Hematopoietic multipotent progenitor cell treated with erythropoietin and hydrocortisone succinate and interleukin-3 and kit ligand, for 6 days (in vitro differentiated cells): Measurements from ENCODE around the gene PRR20G.
"Not testable (repeated sequence)": the region's sequence is repeated elsewhere in the genome, so short reads cannot be mapped to it uniquely, and the experiment has no call there.

Experiments
- DNase-seq: peaks from one replicate; pipeline ENCODE4 v3.0.0-alpha.2; 2015

The PRR20G gene

GRCh38 chr3:127287840-127288239, at the start of gene PRR20G:
PRR20G (minus strand) TSS chr3:127288046; CDS start chr3:127287365, 681 bp downstream.
- no peak for DNase-seq

GRCh38 chr3:127337001-127337400, 49.2 kb upstream of the PRR20G start:
- DNase-seq: no peak

GRCh38 chr3:127336101-127336500, 48.3 kb upstream of the PRR20G start:
- DNase-seq: no peak

GRCh38 chr3:127330385-127330784, 42.5 kb upstream of the PRR20G start:
- DNase-seq: no peak

GRCh38 chr3:127329631-127330285, 41.9 kb upstream of the PRR20G start:
- no peak for DNase-seq

- DNase-seq: no peak
These were observed 40.6 kb upstream of the PRR20G start for GRCh38 chr3:127328421-127328820.

GRCh38 chr3:127326341-127326740, 38.5 kb upstream of the PRR20G start:
- DNase-seq: no peak

- DNase-seq: no peak
These were observed 37.7 kb upstream of the PRR20G start for GRCh38 chr3:127325629-127325961.

- no peak for DNase-seq
These were observed 37.2 kb upstream of the PRR20G start for GRCh38 chr3:127324913-127325628.

GRCh38 chr3:127324076-127324475, 36.2 kb upstream of the PRR20G start:
- no peak for DNase-seq

- no peak for DNase-seq
These were observed 35.7 kb upstream of the PRR20G start for GRCh38 chr3:127323581-127323980.

GRCh38 chr3:127321371-127321770, 33.5 kb upstream of the PRR20G start:
- DNase-seq: no peak

- peak; percentile 37 for DNase-seq
These were observed 32.8 kb upstream of the PRR20G start for GRCh38 chr3:127320529-127321121.

GRCh38 chr3:127316685-127317084, 28.8 kb upstream of the PRR20G start:
- DNase-seq: no peak

GRCh38 chr3:127312818-127313217, 25.0 kb upstream of the PRR20G start:
- no peak for DNase-seq

GRCh38 chr3:127308821-127309220, 21.0 kb upstream of the PRR20G start:
- not testable (repeated sequence) for DNase-seq

- DNase-seq: no peak
These were observed 20.1 kb upstream of the PRR20G start for GRCh38 chr3:127307916-127308315.

- DNase-seq: no peak
These were observed 19.4 kb upstream of the PRR20G start for GRCh38 chr3:127307112-127307835.

- no peak for DNase-seq
These were observed 18.7 kb upstream of the PRR20G start for GRCh38 chr3:127306361-127307111.

- no peak for DNase-seq
These were observed 17.7 kb upstream of the PRR20G start for GRCh38 chr3:127305499-127306060.

- DNase-seq: no peak
These were observed 16.4 kb upstream of the PRR20G start for GRCh38 chr3:127304121-127304744.

GRCh38 chr3:127299276-127299675, 11.4 kb upstream of the PRR20G start:
- DNase-seq: no peak
